ENCODE data around the gene COQ10A. TPM values are rescaled to one million over a fixed set of nuclear protein-coding genes. Genes with fewer than 3 reads are reported as not detected.

COQ10A gene
- total and polyA plus RNA-seq, 2 of the 13 experiments (the other 11 are each of a cell fraction or from before 2014, with no cell fraction given) = 21.0 to 37.3 TPM

GRCh38 chr12:56221757-56222530, 44.8 kb upstream of the COQ10A start, which contains the start of gene RNF41 (continued):
- TF ChIP-seq, protein P1, sequence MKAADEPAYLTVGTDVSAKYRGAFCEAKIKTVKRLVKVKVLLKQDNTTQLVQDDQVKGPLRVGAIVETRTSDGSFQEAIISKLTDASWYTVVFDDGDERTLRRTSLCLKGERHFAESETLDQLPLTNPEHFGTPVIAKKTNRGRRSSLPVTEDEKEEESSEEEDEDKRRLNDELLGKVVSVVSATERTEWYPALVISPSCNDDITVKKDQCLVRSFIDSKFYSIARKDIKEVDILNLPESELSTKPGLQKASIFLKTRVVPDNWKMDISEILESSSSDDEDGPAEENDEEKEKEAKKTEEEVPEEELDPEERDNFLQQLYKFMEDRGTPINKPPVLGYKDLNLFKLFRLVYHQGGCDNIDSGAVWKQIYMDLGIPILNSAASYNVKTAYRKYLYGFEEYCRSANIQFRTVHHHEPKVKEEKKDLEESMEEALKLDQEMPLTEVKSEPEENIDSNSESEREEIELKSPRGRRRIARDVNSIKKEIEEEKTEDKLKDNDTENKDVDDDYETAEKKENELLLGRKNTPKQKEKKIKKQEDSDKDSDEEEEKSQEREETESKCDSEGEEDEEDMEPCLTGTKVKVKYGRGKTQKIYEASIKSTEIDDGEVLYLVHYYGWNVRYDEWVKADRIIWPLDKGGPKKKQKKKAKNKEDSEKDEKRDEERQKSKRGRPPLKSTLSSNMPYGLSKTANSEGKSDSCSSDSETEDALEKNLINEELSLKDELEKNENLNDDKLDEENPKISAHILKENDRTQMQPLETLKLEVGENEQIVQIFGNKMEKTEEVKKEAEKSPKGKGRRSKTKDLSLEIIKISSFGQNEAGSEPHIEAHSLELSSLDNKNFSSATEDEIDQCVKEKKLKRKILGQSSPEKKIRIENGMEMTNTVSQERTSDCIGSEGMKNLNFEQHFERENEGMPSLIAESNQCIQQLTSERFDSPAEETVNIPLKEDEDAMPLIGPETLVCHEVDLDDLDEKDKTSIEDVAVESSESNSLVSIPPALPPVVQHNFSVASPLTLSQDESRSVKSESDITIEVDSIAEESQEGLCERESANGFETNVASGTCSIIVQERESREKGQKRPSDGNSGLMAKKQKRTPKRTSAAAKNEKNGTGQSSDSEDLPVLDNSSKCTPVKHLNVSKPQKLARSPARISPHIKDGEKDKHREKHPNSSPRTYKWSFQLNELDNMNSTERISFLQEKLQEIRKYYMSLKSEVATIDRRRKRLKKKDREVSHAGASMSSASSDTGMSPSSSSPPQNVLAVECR (CRISPR knock-in tag; IDR thresholded peaks at IDR 0.05; ENCODE audit: borderline replicate concordance) = peak; percentile 87
- TF ChIP-seq RAD21 (CRISPR knock-in tag; IDR thresholded peaks at IDR 0.05) (peak; percentile 16; the same call in 1 of the 2 replicates), TOPORS (CRISPR knock-in tag; IDR thresholded peaks at IDR 0.05) (0 out of 2 replicates have a peak, but pooled peaks have one; percentile 22), ZNF772 (CRISPR knock-in tag; IDR thresholded peaks at IDR 0.05) (no peak; the same call in 1 of the 2 replicates), SP2 (CRISPR knock-in tag; IDR thresholded peaks at IDR 0.05) (peak; percentile 79), BHLHE40 (IDR thresholded peaks at IDR 0.05; ENCODE audit: low read length) (no peak), ZNF274 (CRISPR knock-in tag; IDR thresholded peaks at IDR 0.05) (0 out of 2 replicates have a peak, but pooled peaks have one; percentile 75), WIZ (CRISPR knock-in tag; IDR thresholded peaks at IDR 0.05) (peak; percentile 57; the same call in 1 of the 2 replicates), HIVEP1 (CRISPR knock-in tag; IDR thresholded peaks at IDR 0.05) (peak; percentile 57; the same call in 1 of the 2 replicates), EEA1 (CRISPR knock-in tag; IDR thresholded peaks at IDR 0.05; ENCODE audit: borderline replicate concordance) (0 out of 2 replicates have a peak, but pooled peaks have one; percentile 19), ZBTB3 (CRISPR knock-in tag; IDR thresholded peaks at IDR 0.05; ENCODE audit: borderline replicate concordance, low read depth) (0 out of 2 replicates have a peak, but pooled peaks have one; percentile 60), ZNF614 (CRISPR knock-in tag; IDR thresholded peaks at IDR 0.05; ENCODE audit: borderline replicate concordance) (peak; percentile 72), DRAP1 (CRISPR knock-in tag; IDR thresholded peaks at IDR 0.05) (peak; percentile 98), BRF2 (CRISPR knock-in tag; IDR thresholded peaks at IDR 0.05) (no peak), ZBTB20 (CRISPR knock-in tag; IDR thresholded peaks at IDR 0.05; ENCODE audit: borderline replicate concordance, low read depth) (peak; percentile 63; the same call in 1 of the 2 replicates)
- TF ChIP-seq, protein P2, sequence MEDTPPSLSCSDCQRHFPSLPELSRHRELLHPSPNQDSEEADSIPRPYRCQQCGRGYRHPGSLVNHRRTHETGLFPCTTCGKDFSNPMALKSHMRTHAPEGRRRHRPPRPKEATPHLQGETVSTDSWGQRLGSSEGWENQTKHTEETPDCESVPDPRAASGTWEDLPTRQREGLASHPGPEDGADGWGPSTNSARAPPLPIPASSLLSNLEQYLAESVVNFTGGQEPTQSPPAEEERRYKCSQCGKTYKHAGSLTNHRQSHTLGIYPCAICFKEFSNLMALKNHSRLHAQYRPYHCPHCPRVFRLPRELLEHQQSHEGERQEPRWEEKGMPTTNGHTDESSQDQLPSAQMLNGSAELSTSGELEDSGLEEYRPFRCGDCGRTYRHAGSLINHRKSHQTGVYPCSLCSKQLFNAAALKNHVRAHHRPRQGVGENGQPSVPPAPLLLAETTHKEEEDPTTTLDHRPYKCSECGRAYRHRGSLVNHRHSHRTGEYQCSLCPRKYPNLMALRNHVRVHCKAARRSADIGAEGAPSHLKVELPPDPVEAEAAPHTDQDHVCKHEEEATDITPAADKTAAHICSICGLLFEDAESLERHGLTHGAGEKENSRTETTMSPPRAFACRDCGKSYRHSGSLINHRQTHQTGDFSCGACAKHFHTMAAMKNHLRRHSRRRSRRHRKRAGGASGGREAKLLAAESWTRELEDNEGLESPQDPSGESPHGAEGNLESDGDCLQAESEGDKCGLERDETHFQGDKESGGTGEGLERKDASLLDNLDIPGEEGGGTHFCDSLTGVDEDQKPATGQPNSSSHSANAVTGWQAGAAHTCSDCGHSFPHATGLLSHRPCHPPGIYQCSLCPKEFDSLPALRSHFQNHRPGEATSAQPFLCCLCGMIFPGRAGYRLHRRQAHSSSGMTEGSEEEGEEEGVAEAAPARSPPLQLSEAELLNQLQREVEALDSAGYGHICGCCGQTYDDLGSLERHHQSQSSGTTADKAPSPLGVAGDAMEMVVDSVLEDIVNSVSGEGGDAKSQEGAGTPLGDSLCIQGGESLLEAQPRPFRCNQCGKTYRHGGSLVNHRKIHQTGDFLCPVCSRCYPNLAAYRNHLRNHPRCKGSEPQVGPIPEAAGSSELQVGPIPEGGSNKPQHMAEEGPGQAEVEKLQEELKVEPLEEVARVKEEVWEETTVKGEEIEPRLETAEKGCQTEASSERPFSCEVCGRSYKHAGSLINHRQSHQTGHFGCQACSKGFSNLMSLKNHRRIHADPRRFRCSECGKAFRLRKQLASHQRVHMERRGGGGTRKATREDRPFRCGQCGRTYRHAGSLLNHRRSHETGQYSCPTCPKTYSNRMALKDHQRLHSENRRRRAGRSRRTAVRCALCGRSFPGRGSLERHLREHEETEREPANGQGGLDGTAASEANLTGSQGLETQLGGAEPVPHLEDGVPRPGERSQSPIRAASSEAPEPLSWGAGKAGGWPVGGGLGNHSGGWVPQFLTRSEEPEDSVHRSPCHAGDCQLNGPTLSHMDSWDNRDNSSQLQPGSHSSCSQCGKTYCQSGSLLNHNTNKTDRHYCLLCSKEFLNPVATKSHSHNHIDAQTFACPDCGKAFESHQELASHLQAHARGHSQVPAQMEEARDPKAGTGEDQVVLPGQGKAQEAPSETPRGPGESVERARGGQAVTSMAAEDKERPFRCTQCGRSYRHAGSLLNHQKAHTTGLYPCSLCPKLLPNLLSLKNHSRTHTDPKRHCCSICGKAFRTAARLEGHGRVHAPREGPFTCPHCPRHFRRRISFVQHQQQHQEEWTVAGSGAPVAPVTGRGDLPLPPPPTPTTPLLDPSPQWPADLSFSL (CRISPR knock-in tag; IDR thresholded peaks at IDR 0.05) = no peak

Measured in HepG2 (cell line).